ENCODE results near the gene COBL.
"Not testable (repeated sequence)": the region's sequence is repeated elsewhere in the genome, so short reads cannot be mapped to it uniquely, and the experiment has no call there.

The COBL gene

GRCh38 chr7:51233374-51233773 lies 83.2 kb downstream of the COBL start:
- DNase-seq (ENCODE audit: low read depth): no peak

GRCh38 chr7:51230723-51231122 lies 85.9 kb downstream of the COBL start:
- DNase-seq (ENCODE audit: low read depth): no peak

- DNase-seq (ENCODE audit: low read depth): no peak
Observed at GRCh38 chr7:51230324-51230625, 86.3 kb downstream of the COBL start.

GRCh38 chr7:51229620-51230323 lies 86.8 kb downstream of the COBL start:
- DNase-seq (ENCODE audit: low read depth): no peak

GRCh38 chr7:51229106-51229537 lies 87.5 kb downstream of the COBL start:
- DNase-seq (ENCODE audit: low read depth): no peak

- DNase-seq (ENCODE audit: low read depth): no peak
Observed at GRCh38 chr7:51228386-51228958, 88.1 kb downstream of the COBL start.

GRCh38 chr7:51227861-51228260 lies 88.7 kb downstream of the COBL start:
- DNase-seq (ENCODE audit: low read depth): no peak

GRCh38 chr7:51226916-51227535 lies 89.6 kb downstream of the COBL start:
- DNase-seq (ENCODE audit: low read depth): no peak

GRCh38 chr7:51226063-51226755 lies 90.4 kb downstream of the COBL start:
- no peak for DNase-seq (ENCODE audit: low read depth)

GRCh38 chr7:51224811-51225595 lies 91.6 kb downstream of the COBL start:
- DNase-seq (ENCODE audit: low read depth): no peak

GRCh38 chr7:51223505-51223904 lies 93.1 kb downstream of the COBL start:
- DNase-seq (ENCODE audit: low read depth): no peak

GRCh38 chr7:51222916-51223315 lies 93.7 kb downstream of the COBL start:
- no peak for DNase-seq (ENCODE audit: low read depth)

GRCh38 chr7:51220226-51220625 lies 96.4 kb downstream of the COBL start:
- no peak for DNase-seq (ENCODE audit: low read depth)

- DNase-seq (ENCODE audit: low read depth): no peak
Observed at GRCh38 chr7:51219261-51219988, 97.2 kb downstream of the COBL start.

GRCh38 chr7:51217804-51218203 lies 98.8 kb downstream of the COBL start:
- DNase-seq (ENCODE audit: low read depth): no peak

- DNase-seq (ENCODE audit: low read depth): no peak
Observed at GRCh38 chr7:51214098-51214497, 102.5 kb downstream of the COBL start.

- no peak for DNase-seq (ENCODE audit: low read depth)
Observed at GRCh38 chr7:51213618-51214017, 103.0 kb downstream of the COBL start.

- no peak for DNase-seq (ENCODE audit: low read depth)
Observed at GRCh38 chr7:51210766-51211165, 105.8 kb downstream of the COBL start.

GRCh38 chr7:51209426-51209825 lies 107.2 kb downstream of the COBL start:
- DNase-seq (ENCODE audit: low read depth): no peak

- not testable (repeated sequence) for DNase-seq (ENCODE audit: low read depth)
Observed at GRCh38 chr7:51208125-51208524, 108.5 kb downstream of the COBL start.

- DNase-seq (ENCODE audit: low read depth): no peak
Observed at GRCh38 chr7:51198654-51199053, 118.0 kb downstream of the COBL start.

GRCh38 chr7:51190969-51191368 lies 125.6 kb downstream of the COBL start:
- DNase-seq (ENCODE audit: low read depth): no peak
